NCI-H1436 (cell line): ENCODE results near the gene RAB6B.

Experiments used
- DNase-seq: peaks from one replicate; lab custom pipeline; 2025; lab: John Stamatoyannopoulos, UW

The RAB6B gene

GRCh38 chr3:133856316-133856715 lies 39.4 kb downstream of the RAB6B start:
- no peak for DNase-seq

- no peak for DNase-seq
Observed at GRCh38 chr3:133855772-133856171, 39.9 kb downstream of the RAB6B start.

GRCh38 chr3:133855002-133855370 lies 40.7 kb downstream of the RAB6B start:
- no peak for DNase-seq

DNA sequence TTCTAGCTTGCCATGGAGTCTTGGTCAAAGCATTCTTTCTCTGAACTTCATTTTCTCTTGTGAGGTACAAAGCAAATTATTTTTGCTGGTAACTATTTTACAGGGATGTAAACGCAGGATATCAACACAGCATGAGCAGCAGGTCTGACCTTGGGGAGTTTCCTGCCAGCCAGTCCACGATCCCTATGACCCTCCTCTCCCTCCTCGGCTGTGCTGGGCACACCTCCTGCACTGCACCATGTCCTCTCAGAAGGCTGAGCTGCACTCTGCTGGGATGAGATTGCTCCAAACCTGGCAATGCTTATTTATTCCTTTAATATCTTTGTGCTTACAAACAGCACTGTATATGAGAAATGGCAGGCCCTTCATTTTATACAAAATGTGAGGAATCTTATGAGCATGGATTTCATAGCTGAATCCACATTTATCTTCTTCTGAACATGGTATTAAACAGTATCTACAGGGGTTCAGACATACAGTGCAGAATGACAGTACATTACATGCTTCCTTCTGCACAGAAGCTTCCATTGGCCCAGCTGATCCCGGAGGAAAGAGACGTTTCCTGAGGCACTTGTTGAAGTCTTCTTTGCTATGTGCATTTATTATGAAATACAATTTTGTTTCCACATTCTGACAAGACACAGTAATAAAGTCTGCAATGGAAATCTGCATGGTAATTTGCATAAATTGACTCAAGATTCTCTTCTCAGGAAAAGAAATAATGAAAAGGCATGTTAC lies 41.2 kb downstream of the RAB6B start:
- DNase-seq = no peak

DNA sequence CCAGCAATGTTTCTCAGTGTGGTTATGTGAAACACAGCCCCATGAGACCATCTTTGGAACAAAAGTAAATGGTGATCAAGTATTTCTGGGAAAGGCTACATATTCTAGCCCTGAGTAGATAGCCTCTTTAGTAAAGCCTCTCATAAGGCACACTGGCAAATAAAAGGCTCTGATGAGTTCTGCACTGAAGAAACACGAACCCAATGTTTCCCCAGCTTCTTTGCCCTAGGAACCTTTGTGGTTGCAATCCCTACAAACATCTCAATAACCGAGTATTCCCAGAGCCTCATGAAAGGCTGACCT lies 41.8 kb downstream of the RAB6B start:
- DNase-seq = no peak

DNA sequence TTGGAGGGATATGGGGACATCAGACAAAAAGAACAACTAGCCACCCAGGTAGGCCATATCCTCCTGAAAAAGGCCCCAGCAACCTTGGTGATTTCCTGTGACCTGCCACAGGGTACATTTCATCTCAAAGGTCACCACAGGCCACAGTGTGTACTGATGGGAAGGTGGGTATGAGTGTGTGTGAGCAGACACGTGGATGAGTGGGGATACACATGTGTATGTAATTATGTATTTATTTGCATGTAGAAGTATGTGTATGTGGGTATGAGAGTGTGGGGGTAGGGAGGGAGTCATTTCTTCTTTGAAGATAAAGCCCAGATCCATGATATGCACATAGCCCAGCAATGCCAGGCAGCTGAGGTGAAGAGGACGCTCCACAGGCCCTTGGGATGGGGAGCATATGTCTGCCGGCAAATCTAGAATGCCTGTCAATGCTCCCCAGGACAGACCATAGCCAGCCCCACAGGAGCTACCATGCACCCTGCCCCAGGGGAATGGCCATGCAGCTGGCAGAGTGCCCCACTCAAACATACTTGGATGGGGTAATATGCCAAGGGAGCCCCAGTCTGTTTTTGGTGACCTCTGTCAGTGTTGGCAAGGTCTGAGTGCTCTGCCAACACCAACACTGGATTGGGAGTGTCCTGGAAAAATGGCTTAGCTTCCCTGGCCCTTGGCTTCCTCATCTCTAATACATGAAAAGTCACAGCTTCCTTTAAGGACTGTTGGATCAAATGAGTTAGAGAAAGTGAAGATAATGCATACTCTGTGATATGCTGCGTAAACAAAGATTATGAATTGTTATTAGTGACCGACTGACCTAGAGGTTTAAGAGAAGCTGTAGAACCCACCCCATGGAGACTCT lies 42.4 kb downstream of the RAB6B start:
- DNase-seq = no peak

- no peak for DNase-seq
Observed at GRCh38 chr3:133851931-133852330, 43.8 kb downstream of the RAB6B start.

DNA sequence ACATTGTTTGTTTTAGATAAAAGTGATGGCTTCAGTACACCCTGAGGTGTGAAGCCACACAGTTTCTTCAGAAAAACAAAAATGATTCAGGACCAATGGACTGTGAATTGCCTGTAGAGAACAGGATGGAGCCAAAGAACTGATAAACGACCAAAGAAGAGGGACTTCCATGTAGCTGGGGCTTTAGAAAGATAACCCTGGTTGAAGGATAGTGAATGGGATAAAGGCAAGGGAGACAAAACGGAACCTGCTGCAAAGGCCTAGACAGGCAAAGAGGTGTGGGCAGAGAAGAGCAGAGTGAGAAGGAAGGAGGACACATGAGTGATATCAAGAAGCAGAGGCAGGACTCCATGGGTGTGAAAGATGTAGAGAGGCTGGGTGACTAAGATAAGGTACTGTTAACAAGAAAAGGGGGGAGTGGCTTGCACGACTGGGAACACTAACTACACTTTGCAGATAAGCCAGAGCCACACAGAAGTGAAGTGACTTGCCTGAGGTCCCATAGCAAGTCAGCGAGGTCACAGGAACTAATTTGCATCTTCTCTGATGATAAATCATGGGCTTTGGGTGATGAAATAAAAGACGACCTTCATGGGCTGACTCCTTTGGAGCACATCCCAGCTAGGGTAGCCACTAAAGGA lies 44.3 kb downstream of the RAB6B start:
- DNase-seq = no peak

GRCh38 chr3:133850034-133850433 lies 45.6 kb downstream of the RAB6B start:
- DNase-seq = no peak

DNA sequence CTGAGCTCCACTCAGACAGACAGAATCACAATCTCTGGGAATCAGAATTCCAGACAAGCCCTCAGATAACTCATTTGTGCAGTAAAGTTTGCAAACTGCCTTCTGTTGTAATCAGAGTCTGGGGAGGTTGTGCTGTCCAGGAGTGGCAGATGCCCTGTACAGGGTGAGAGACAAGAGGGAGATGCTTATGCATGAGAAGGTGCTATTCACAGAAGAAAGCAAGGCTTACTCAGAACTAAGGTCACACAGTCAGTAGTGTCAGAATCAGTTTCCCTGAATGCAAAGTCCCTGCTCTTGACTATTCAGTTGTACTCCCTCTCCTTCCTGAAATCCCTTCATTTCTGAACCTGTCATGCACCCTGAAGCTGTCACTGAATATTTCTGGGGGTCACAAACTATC lies 46.3 kb downstream of the RAB6B start:
- DNase-seq = no peak

DNA sequence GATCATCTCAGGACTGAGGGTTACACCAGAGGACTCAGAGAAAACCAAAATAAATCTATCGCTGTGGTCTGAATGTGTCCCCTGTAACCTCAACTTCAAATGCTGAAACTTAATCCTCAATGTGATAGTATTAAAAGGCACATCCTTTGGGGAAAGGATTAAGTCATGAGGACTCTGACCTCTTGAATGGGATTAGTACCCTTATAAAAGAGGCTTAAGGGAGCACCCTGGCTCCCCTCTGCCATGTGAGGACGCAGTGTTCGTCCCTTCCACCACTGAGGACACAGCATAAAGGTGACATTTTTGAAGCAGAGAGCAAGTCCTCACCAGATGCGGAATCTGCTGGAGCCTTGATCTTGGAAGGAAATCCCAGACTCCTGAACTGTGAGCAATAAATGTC lies 50.6 kb downstream of the RAB6B start:
- DNase-seq = no peak

- no peak for DNase-seq
Observed at GRCh38 chr3:133843634-133844033, 52.0 kb downstream of the RAB6B start.

- DNase-seq = no peak
Observed at GRCh38 chr3:133842158-133842557, 53.5 kb downstream of the RAB6B start.

- no peak for DNase-seq
Observed at GRCh38 chr3:133841196-133841595, 54.5 kb downstream of the RAB6B start.

- no peak for DNase-seq
Observed at GRCh38 chr3:133840767-133841166, 54.9 kb downstream of the RAB6B start.

- DNase-seq = no peak
Observed at GRCh38 chr3:133840055-133840737, 55.5 kb downstream of the RAB6B start.

DNA sequence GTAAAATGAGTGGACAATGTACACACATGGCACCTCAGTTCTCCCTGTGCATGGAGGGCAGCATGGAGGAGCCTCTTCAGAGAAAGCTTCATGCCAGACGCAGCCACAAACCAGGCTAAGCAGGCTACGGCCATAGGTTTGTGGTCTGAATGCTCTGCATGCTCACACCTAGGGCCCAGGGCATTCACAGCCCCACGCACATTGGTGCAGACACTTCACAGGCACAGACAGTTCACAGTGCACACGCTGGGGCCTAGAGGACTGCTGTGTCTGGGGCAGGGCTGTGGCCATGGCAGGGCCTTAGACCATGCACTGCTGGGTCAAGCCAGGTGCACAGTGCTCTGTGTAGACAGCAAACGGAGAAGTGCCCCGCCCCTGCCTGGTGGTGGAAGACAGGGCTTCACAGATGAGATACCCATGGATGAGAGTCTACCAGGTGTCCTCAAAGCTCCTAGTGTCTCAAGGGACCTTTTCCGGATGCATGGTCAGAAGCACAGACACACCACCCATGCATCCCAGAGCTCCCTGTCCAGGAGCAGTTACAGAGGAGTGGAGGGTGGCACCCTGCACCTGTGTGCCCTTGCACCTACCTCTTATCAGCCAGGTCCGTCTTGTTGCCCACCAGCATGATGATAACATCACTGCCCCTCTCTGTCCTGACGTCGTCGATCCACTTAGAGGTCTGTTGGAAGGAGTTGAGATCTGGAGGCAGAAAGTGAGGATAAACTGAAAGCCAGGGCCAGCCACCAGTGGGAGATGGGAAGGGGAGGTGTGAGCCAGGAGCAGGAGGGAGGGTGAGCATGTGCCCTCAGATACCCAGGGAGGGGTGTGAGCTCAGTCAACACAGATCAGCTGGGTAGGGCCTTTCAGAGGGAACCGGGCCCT lies 56.5 kb downstream of the RAB6B start:
- no peak for DNase-seq

DNA sequence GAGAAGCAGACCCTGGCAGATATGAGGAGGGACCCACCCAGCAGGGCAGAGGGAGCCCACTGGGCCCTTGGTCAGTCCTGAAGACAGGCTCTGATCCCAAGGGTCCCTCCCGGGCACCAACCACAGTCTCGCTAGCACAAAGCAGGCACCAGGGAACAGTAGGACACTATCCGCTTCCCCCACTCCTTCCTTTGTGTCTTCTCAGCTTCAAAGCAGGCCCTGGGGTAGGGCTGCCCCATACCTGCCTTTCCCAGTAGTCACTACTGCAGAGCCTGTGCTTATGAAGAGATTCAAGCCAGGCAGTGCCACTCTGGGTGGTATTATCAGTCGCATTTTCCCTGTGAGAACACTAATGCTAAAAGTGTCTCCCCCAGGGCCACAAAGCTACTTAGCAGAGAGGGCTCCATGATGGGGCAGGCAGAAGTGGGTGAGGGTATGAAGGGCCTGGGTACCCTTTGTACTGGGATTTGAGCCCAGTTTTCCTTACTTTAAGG lies 57.3 kb downstream of the RAB6B start:
- no peak for DNase-seq

- DNase-seq = no peak
Observed at GRCh38 chr3:133837487-133838295, 58.0 kb downstream of the RAB6B start.

DNA sequence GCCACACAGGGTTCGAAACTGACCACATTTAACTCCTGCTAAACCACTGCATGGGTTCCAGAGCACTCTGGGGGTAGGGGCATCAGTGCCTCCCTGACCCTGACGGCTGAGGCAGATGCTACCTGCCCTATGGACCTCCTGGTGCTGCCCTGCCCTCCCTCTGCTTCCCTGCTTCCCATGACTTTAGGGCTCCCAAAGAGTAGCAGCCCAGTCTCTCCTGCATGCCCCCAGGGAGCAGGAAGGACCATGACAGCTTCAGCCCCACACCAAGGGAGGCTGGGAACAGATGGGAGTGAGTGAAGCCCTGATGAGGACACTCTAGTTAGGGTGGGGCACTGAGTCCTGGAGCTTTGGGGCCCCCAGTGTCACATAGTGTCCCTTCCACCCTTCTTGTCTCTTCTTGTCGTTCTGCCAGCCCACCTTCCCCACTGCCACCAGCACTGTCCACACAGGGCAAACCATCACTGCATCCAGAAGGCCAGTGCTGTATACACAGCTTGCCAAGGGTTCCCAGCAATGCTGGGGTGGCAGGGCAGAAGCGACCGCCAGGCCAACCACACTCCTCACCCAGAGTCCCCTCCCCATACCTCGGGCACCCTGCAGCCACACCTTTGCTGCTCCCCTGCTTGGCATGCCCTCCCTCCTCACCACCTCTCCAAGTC lies 59.1 kb downstream of the RAB6B start:
- DNase-seq = no peak
